Raji (cell line): ENCODE measurements around the gene SWAP70.

Experiments
- POLR2A ChIP-seq: IDR thresholded peaks from 2 replicates; pipeline ENCODE4 v1.6.1; 2011; ENCODE audit warnings: low read depth, low read length, control low read depth; ENCODE audit not compliant: insufficient read depth

Gene SWAP70

DNA sequence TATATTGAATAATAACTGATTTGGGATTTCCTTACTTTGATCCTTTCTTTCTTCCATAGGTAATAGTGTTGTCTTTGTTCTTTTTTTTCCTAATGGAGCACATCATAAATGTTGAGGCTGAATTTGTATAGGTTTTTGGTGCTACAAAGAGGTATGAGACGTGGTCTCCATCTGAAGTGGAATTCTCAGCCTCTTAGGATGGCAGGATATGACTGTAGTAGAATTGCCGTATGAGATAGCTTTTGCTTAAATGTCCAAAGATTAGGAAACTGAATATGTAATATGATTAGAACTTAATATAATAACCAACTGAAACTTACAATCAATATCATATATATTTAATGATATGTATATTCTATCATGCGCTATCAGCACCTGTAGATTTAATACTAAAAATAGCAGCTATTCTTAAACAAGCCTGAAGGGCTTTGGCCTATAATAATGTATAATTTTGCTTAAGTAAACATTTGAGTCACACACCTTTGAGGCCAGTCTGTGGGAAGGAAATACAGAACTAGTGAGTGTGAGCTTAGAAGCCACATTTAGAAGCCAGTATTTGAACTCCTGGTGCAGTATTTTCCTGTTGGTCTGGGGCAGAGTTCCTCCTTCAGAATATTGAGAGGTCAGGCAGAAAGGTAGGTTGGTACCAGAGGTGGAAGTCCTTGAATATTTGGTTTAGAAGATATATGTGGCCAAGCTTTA lies 62.6 kb downstream of the SWAP70 start:
- TF ChIP-seq POLR2A, result no peak

DNA sequence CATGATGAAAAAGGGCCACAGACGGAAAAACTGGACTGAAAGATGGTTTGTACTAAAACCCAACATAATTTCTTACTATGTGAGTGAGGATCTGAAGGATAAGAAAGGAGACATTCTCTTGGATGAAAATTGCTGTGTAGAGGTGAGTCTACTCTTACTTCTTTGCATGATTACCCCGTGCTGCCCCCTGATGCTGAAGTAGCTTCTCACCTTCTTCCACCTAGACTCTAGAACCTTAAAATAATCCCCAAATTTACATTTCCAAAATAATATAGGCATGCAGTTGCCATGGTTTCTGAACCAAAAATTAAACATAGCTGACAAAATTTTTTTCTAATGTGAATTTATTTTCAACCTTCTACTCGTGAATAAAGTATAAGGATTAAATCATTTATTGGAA lies 64.2 kb downstream of the SWAP70 start:
- TF ChIP-seq POLR2A, result no peak

- TF ChIP-seq POLR2A, result no peak
Observed at GRCh38 chr11:9731256-9731655, 67.4 kb downstream of the SWAP70 start.

- no peak for TF ChIP-seq POLR2A
Observed at GRCh38 chr11:9732453-9732852, 68.6 kb downstream of the SWAP70 start.

- no peak for TF ChIP-seq POLR2A
Observed at GRCh38 chr11:9733212-9733611, 69.3 kb downstream of the SWAP70 start.

DNA sequence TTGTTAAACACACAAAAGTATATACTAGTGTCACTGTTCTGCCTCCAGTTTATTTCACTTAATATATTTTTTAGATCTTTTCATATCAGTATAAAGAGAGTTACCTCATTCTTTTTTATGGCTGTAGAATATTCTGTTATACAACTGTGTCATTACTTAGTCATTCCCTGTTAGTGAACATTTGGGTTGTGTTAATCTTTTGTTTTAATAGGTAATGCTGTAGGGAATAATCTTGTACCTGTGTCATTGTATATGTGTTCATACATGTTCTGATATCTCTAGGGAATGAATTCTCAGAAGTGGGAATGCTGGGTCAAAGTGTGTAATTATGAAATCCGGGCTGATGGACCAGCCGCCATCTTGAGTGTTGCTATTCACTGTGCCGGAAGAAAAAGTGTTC lies 71.4 kb downstream of the SWAP70 start:
- TF ChIP-seq POLR2A, result no peak

DNA sequence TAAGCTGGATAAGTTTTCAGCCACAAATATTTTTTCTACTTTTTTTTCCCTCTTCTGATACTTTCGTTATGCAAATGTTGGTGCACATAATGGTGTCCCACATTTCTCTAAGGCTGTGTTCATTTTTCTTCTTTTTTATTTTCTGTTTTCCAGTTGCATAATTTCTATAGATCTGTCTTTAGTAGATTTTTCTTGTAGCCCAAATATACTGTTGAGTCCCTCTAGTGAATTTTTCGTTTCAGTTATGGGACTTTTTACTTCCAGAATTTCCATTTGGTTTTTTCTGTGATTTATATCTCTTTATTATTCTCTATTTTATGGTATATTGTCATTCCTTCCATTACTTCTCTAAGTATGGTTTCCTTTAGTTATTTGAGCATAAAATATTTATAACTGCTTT lies 72.0 kb downstream of the SWAP70 start:
- TF ChIP-seq POLR2A, result no peak

DNA sequence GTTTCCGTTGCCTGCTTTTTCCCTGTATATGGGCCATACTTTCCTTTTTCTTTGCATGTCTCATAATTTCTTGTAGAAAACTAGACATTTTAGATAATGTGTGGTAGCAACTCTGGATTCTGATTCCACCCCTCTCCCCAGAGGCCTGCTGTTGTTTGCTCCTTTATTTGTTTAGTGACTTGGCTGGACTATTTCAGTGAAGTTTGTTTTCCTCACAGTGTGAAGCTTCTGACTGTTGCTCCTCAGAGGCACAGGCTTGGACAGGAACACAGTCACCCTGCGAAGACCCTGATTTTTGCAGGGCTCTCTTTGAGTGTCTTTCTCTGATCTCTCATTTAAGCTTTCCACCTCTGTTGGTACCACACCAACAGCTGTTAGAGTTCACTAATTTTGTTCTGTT lies 72.5 kb downstream of the SWAP70 start:
- no peak for TF ChIP-seq POLR2A

DNA sequence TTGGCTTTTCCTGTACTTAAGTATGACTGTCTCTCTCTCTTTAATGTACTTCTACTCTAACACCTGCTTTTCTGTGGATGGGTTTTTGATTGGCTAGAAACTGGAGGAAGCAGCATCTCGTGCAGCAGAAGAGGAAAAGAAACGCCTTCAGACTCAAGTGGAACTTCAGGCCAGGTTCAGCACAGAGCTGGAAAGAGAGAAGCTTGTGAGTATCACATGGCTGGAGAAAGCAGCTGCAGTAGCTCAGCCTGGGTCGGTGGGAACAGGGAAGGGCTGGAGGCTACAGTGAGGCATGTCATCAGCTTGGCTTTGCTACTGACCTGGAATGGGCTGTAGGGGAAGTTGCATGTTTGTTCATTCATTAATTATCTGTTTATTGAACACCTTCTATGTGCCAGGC lies 74.2 kb downstream of the SWAP70 start:
- TF ChIP-seq POLR2A, result no peak

DNA sequence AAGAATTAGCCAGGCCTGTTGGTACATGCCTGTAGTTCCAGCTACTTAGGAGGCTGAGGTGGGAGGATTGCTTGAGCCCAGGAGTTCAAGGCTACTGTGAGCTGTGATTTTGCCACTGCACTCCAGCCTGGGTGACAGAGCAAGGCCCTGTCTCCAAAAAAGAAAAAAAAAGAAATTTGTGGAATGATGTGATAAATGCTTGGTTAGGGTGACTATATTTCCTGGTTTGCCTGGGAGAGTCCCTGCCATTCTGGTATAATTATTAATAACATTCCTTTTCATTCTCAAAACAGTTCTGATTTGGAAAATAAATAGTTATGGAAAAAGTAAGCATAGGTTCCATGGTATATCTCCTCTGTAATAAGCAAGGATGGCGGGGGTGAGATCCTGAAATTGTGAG lies 74.8 kb downstream of the SWAP70 start:
- TF ChIP-seq POLR2A, result no peak

GRCh38 chr11:9739123-9739900 lies 75.4 kb downstream of the SWAP70 start:
- TF ChIP-seq POLR2A, result no peak

GRCh38 chr11:9740202-9740883 lies 76.5 kb downstream of the SWAP70 start:
- no peak for TF ChIP-seq POLR2A

DNA sequence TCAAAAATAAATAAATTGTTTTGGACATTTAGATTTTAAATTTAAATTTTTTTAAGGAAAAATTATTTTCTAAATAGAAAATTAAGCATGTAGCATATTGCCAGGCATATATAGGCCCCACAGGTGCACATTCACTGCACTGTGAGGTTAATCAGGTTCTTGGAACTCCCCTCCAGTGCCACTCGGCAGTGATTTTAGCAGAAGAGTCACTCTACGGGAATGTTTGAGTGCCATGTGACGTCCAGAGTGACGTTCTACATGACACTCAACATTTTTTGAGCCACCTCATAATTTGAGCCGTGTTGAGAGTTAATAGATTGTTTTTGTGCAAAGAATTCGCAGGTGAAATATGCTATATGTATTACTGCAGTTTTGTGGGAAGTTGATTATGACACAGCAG lies 77.4 kb downstream of the SWAP70 start:
- TF ChIP-seq POLR2A, result no peak

DNA sequence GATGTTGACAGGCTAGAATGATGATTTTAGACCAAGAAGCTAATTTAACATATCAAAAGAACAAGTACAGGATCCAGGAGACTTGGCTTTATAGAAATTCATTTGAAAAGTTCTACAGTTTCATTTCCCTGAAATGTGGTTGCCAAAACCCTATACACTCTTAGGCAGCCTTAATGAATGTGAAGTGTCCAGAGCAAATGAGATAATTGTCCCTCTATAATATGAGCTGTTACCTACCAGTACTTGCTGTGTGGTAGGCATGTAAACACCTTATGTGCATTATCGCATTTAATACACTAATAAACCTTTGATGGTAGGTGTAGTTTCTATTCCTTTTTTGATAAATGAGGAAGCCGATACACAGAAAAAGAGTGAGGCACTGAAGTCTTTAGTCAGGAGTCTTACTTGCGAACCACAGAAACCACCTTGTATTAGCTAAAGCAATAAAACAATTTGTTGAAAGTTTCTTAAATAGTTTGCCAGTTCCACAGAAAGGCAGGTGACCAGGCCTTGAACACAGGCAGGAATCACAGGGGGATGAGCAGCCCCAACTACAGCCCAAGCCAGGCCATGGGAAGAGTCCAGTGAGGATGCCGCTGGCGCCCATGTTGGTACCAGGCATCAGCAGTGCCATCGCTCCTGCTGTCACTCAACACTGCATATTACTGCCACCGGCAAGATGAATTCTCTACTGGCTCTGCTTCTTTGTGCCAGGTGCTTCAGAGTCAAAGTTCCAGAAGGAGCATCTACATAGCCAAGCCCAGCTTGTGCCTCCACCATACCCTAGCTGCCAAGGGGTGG lies 81.7 kb downstream of the SWAP70 start:
- no peak for TF ChIP-seq POLR2A

DNA sequence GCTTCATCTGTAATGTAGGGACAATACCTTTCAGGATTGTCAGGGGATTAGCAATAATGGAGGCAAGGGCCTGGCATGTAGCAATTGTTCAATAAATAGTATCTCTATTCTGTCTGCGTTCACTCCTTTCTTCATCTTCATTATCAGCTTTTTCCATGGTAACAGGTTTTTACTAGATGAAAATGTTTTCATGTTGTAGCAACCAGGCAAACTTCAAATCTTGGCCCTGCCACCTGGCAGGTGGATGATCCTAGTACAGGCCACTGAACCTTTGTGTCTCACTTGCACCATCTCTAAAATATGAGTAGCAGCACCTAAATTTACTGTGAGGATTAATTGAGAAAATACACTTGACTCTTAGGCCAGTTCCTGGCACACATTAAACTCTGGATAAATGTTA lies 83.4 kb downstream of the SWAP70 start:
- TF ChIP-seq POLR2A, result no peak

DNA sequence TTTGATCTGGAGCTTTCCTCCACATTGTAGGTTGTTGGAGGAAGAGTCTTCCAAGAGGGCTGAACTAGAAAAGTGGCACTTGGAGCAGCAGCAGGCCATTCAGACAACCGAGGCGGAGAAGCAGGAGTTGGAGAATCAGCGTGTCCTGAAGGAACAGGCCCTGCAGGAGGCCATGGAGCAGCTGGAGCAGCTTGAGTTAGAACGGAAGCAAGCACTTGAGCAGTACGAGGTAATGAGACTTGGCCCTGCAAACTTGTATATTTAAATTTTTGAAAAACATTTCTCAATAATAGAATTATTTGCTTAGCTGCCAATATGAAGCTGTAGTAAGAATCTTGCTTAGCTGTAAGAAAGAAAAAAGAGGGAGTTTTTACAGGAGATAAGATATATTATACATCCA lies 84.0 kb downstream of the SWAP70 start:
- TF ChIP-seq POLR2A, result no peak

DNA sequence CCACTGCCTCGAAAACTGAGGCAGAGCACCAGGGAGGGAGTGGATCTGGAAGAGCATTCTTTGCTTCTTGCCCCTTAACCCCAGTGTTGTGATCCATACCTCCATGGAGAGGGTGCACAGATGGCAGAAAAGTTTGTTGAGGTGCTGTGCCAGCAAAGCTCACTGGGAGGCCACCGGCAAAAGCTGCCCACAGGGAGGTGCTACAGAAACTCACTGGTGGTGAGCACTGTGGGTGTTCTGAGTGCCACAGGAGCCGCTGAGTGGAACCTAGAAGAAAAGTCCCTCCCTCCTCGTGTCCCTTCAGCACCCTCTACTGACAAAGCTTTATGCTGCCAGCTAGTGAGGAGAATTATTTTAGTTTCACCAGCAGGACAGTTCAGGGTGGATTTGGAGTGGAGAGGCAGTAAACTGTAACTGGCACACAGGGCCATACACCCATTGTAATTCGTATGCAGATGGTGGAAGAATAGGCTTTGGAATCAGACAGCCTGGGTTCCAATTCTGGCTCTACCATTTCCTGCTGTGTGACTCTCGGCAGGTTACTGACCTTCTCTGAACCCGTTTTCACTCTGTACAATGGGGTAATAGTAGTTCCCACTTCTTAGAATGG lies 84.6 kb downstream of the SWAP70 start:
- no peak for TF ChIP-seq POLR2A
